HepG2 (cell line): ENCODE measurements around the gene CCNB1. TPM values are rescaled to one million over a fixed set of nuclear protein-coding genes. Genes with fewer than 3 reads are reported as not detected.

Experiments
- DMTF1 ChIP-seq: sonication (generic); formaldehyde crosslinking; IDR thresholded peaks from 2 replicates; pipeline ENCODE4 v1.4.0; 2020; ENCODE audit warnings: mild to moderate bottlenecking, missing genetic modification reagents
- ELF4 ChIP-seq: sonication (generic); formaldehyde crosslinking; IDR thresholded peaks from 2 replicates; pipeline ENCODE4 v1.5.0; 2020; ENCODE audit warnings: missing genetic modification reagents, mild to moderate bottlenecking, moderate library complexity, borderline replicate concordance
- FIP1L1 ChIP-seq: fragments of 200-400 bp; formaldehyde crosslinking; IDR thresholded peaks from 2 replicates; pipeline ENCODE4 v1.6.1; 2018; ENCODE audit warnings: low read depth, mild to moderate bottlenecking, low read length, moderate library complexity, borderline replicate concordance; ENCODE audit not compliant: insufficient read depth
- GLMP ChIP-seq: sonication (generic); formaldehyde crosslinking; IDR thresholded peaks from 2 replicates; pipeline ENCODE4 v1.9.0; 2021; ENCODE audit warnings: missing genetic modification reagents, mild to moderate bottlenecking, borderline replicate concordance
- GPBP1L1 ChIP-seq: sonication (generic); formaldehyde crosslinking; IDR thresholded peaks from 2 replicates; pipeline ENCODE4 v1.5.0; 2020; ENCODE audit warnings: mild to moderate bottlenecking, missing genetic modification reagents
- HBP1 ChIP-seq: IDR thresholded peaks from 2 replicates; pipeline ENCODE4 v1.6.1; 2016; ENCODE audit warnings: low read depth, control low read depth
- HMG20A ChIP-seq: IDR thresholded peaks from 2 replicates; pipeline ENCODE4 v1.6.1; 2016; ENCODE audit warnings: borderline replicate concordance
- NPAS2 ChIP-seq: sonication (generic); formaldehyde crosslinking; IDR thresholded peaks from 2 replicates; pipeline ENCODE4 v1.8.0; 2022; ENCODE audit warnings: mild to moderate bottlenecking, missing genetic modification reagents, borderline replicate concordance
- PITX1 ChIP-seq: sonication (generic); formaldehyde crosslinking; IDR thresholded peaks from 2 replicates; pipeline ENCODE4 v1.5.1; 2020; ENCODE audit warnings: mild to moderate bottlenecking, missing genetic modification reagents
- SIX4 ChIP-seq: sonication (generic); formaldehyde crosslinking; IDR thresholded peaks from 2 replicates; pipeline ENCODE4 v1.4.0; 2020; ENCODE audit warnings: missing genetic modification reagents
- STAT5B ChIP-seq: sonication (generic); formaldehyde crosslinking; IDR thresholded peaks from 2 replicates; pipeline ENCODE4 v1.4.0; 2020; ENCODE audit warnings: missing genetic modification reagents
- TFAP4 ChIP-seq: sonication (generic); IDR thresholded peaks from 2 replicates; pipeline ENCODE4 v1.6.1; 2016; ENCODE audit warnings: low read depth, borderline replicate concordance
- THRA ChIP-seq: sonication (generic); formaldehyde crosslinking; IDR thresholded peaks from 2 replicates; pipeline ENCODE4 v1.4.0; 2020; ENCODE audit warnings: missing genetic modification reagents, borderline replicate concordance
- ZBTB7B ChIP-seq: sonication (generic); formaldehyde crosslinking; IDR thresholded peaks from 2 replicates; pipeline ENCODE4 v1.4.0; 2020; ENCODE audit warnings: missing genetic modification reagents
- ZFP41 ChIP-seq: sonication (generic); formaldehyde crosslinking; IDR thresholded peaks from 2 replicates; pipeline ENCODE4 v1.4.0; 2020; ENCODE audit warnings: mild to moderate bottlenecking, missing genetic modification reagents, borderline replicate concordance
- ZNF260 ChIP-seq: sonication (generic); formaldehyde crosslinking; IDR thresholded peaks from 2 replicates; pipeline ENCODE4 v1.4.0; 2020; ENCODE audit warnings: missing genetic modification reagents, low read depth, mild to moderate bottlenecking, borderline replicate concordance
- ZNF674 ChIP-seq: sonication (generic); formaldehyde crosslinking; IDR thresholded peaks from 2 replicates; pipeline ENCODE4 v1.5.0; 2020; ENCODE audit warnings: low read depth, mild to moderate bottlenecking, missing genetic modification reagents
- ZZZ3 ChIP-seq: sonication (generic); formaldehyde crosslinking; IDR thresholded peaks from 2 replicates; pipeline ENCODE4 v1.4.0; 2020; ENCODE audit warnings: missing genetic modification reagents, mild to moderate bottlenecking, borderline replicate concordance
- polyA plus RNA-seq, 8 experiments: library from polyadenylated mRNA; depleted of rRNA in 3 of 8; stranded (reverse) in 7 of 8; unstranded in 1 of 8; fragments of >200 nt; fragmentation: Illumina TruSeq in 4 of 8; extraction: Trizol in 4 of 8; gene quantifications; 2 replicates each; pipeline versions ENCODE4 v1.2.1 to v1.2.3, GENCODE V29; 2011 to 2016; ENCODE audit warnings: low read depth in 4 of 8, missing spikeins in 1 of 8, mixed read lengths in 1 of 8; ENCODE audit not compliant: insufficient read depth in 1 of 8
- total RNA-seq, 5 experiments: library from RNA; depleted of rRNA; stranded (reverse); fragments of >200 nt; fragmentation: Illumina TruSeq; extraction: Trizol; gene quantifications; 2 replicates each; pipeline ENCODE4 v1.2.3, GENCODE V29; 2016; ENCODE audit warnings: low read depth in 1 of 5

CCNB1 gene
- total and polyA plus RNA-seq, 2 of the 13 experiments (the other 11 are each of a cell fraction or from before 2014, with no cell fraction given), result 82.3 to 316 TPM

GRCh38 chr5:69217548-69218526 is 50.9 kb downstream of the CCNB1 start (continued):
- TF ChIP-seq NPAS2 (CRISPR knock-in tag), result no peak
- TF ChIP-seq STAT5B, result no peak
- peak; percentile 78; the same call in 1 of the 2 replicates for TF ChIP-seq HBP1 (CRISPR knock-in tag)
- TF ChIP-seq FIP1L1, result no peak
- TF ChIP-seq ZFP41 (CRISPR knock-in tag), result peak; percentile 58; the same call in 1 of the 2 replicates
- TF ChIP-seq ZNF674, result no peak
- no peak for TF ChIP-seq TFAP4
- TF ChIP-seq ZBTB7B (CRISPR knock-in tag), result peak; percentile 88
- 0 out of 2 replicates have a peak, but pooled peaks have one; percentile 31 for TF ChIP-seq ELF4 (CRISPR knock-in tag)
- TF ChIP-seq GLMP, result no peak
- TF ChIP-seq ZZZ3 (CRISPR knock-in tag), result 0 out of 2 replicates have a peak, but pooled peaks have one; percentile 34
- TF ChIP-seq THRA, result peak; percentile 9; the same call in 1 of the 2 replicates
- no peak for TF ChIP-seq ZNF260 (CRISPR knock-in tag)
- TF ChIP-seq DMTF1, result peak; percentile 48; the same call in 1 of the 2 replicates
- TF ChIP-seq GPBP1L1, result no peak
- TF ChIP-seq SIX4, result no peak
- peak; percentile 68; the same call in 1 of the 2 replicates for TF ChIP-seq PITX1
- TF ChIP-seq HMG20A, result peak; percentile 24; the same call in 1 of the 2 replicates
